Left lung (tissue), 10 donors: Measurements from ENCODE around the gene PARD6A. TPM values are rescaled to one million over a fixed set of nuclear protein-coding genes. Genes with fewer than 3 reads are reported as not detected.

Source experiments
- ATAC-seq: fragments of 200-7000 bp; cut with Tn5 transposase; one replicate; pipeline ENCODE4 v1.9.1; 2020; ENCODE audit warnings: moderate library complexity
- DNase-seq, 4 donors: peaks; one replicate each; pipeline ENCODE4 v3.0.0-alpha.2; 2013 to 2020
- H3K27ac ChIP-seq, 2 donors: fragments of 200-600 bp; sonication (generic) in 1 of 2; one replicate each; pipeline versions ENCODE4 v1.5.0 to v1.8.0; 2020 to 2021
- H3K27me3 ChIP-seq, 2 donors: fragments of 200-600 bp; sonication (generic) in 1 of 2; one replicate each; pipeline versions ENCODE4 v1.5.0 to v1.8.0; 2020 to 2021
- H3K36me3 ChIP-seq, 2 donors: fragments of 200-600 bp; sonication (generic) in 1 of 2; one replicate each; pipeline versions ENCODE4 v1.5.0 to v1.8.0; 2020 to 2021
- H3K4me1 ChIP-seq, 2 donors: fragments of 200-600 bp; one replicate each; pipeline ENCODE4 v1.8.0; 2021
- H3K4me3 ChIP-seq, 2 donors: fragments of 200-600 bp; sonication (generic) in 1 of 2; one replicate each; pipeline versions ENCODE4 v1.5.0 to v1.8.0; 2020 to 2021; ENCODE audit warnings: mild to moderate bottlenecking in 1 of 2
- H3K9me3 ChIP-seq, 2 donors: fragments of 200-600 bp; sonication (generic) in 1 of 2; one replicate each; pipeline versions ENCODE4 v1.5.0 to v1.8.0; 2020 to 2021
- CTCF ChIP-seq, 2 donors: fragments of 200-600 bp; sonication (generic) in 1 of 2; IDR thresholded peaks; one replicate each; pipeline versions ENCODE4 v1.5.0 to v1.8.0; 2021; ENCODE audit warnings: antibody characterized with exemption in 2 of 2
- intact Hi-C, 2 donors: fragments of 100-400 bp; cut with DNase I; formaldehyde crosslinking; loops; one replicate each; pipeline versions ENCODE4 v1.11.2 to v1.14.2; 2022
- polyA plus RNA-seq, 6 donors: library from polyadenylated mRNA; unstranded; fragments of 120-200 nt; gene quantifications; one replicate each; pipeline ENCODE4 v1.2.1, GENCODE V29; 2013; ENCODE audit not compliant: insufficient read length in 6 of 6
- total RNA-seq, 2 donors: library from RNA; stranded (reverse); fragmentation: NEBNext Ultra II Directional; extraction: Animal tissue kit (Norgen Biotek cat#: 25700); gene quantifications; one replicate each; pipeline ENCODE4 v1.2.1, GENCODE V29; 2021
- donor health status: DM: no; HTN: yes; CAD: no.
- donor health status: DM: no; HTN: no; CAD: no.

PARD6A gene
- total and polyA plus RNA-seq, 8 donors: 1.4 to 4.1 (median 1.9) TPM

GRCh38 chr16:67655363-67655762, 5.4 kb upstream of the PARD6A start:
- H3K9me3 ChIP-seq: no peaks in the 10 kb centered on the region
- ATAC-seq (no peak), DNase-seq (peak in 1 of 4 donors; percentile 16)
- TF ChIP-seq CTCF (IDR thresholded peaks at IDR 0.05): no peak
- no peak overlapping the region for H3K4me3 ChIP-seq
- H3K27me3 ChIP-seq: peaks cover 23 to 51% of the 10 kb centered on the region in 2 donors
- intact Hi-C loops: loop anchor here in 1 of 2 donors (10.0 kb wide), 1 partner anchor 111 kb away; no protein-coding TSS in a partner anchor
- H3K36me3 ChIP-seq: peaks cover 0 to 23% of the 10 kb centered on the region in 2 donors
- no peak overlapping the region for H3K27ac ChIP-seq
- peaks cover 13 to 23% of the 10 kb centered on the region in 2 donors for H3K4me1 ChIP-seq

GRCh38 chr16:67656344-67657016, 4.3 kb upstream of the PARD6A start:
- Histone ChIP-seq H3K4me3 (no peak overlapping the region), H3K4me1 (peaks cover 16 to 29% of the 10 kb centered on the region in 2 donors), H3K36me3 (peaks cover 0 to 23% of the 10 kb centered on the region in 2 donors), H3K9me3 (no peaks in the 10 kb centered on the region), H3K27ac (no peak overlapping the region), H3K27me3 (peaks cover 23 to 42% of the 10 kb centered on the region in 2 donors)
- TF ChIP-seq CTCF (IDR thresholded peaks at IDR 0.05): no peak
- no peak for ATAC-seq
- intact Hi-C loops: loop anchor here in 1 of 2 donors (10.0 kb wide), 1 partner anchor 112 kb away; no protein-coding TSS in a partner anchor
- peak in 1 of 4 donors; percentile 74 for DNase-seq

GRCh38 chr16:67657017-67657608, 3.6 kb upstream of the PARD6A start:
- Histone ChIP-seq H3K27me3 (peaks cover 23 to 36% of the 10 kb centered on the region in 2 donors), H3K9me3 (no peaks in the 10 kb centered on the region), H3K4me3 (no peak overlapping the region), H3K36me3 (peaks cover 0 to 23% of the 10 kb centered on the region in 2 donors), H3K4me1 (peaks cover 18 to 31% of the 10 kb centered on the region in 2 donors), H3K27ac (no peak overlapping the region)
- intact Hi-C loops: loop anchor here in 1 of 2 donors (10.0 kb wide), 1 partner anchor 112 kb away; no protein-coding TSS in a partner anchor
- no peak for DNase-seq
- TF ChIP-seq CTCF (IDR thresholded peaks at IDR 0.05): no peak
- ATAC-seq: no peak

- ATAC-seq: no peak
- Histone ChIP-seq H3K36me3 (peaks cover 0 to 31% of the 10 kb centered on the region in 2 donors), H3K27ac (no peak overlapping the region), H3K4me1 (peaks cover 18 to 29% of the 10 kb centered on the region in 2 donors), H3K9me3 (no peaks in the 10 kb centered on the region), H3K27me3 (peaks cover 18 to 27% of the 10 kb centered on the region in 2 donors), H3K4me3 (no peak overlapping the region)
- TF ChIP-seq CTCF (IDR thresholded peaks at IDR 0.05): no peak
- intact Hi-C loops: loop anchor here in 1 of 2 donors (10.0 kb wide), 1 partner anchor 113 kb away; no protein-coding TSS in a partner anchor
- no peak for DNase-seq
These were observed 2.8 kb upstream of the PARD6A start for GRCh38 chr16:67657751-67658518.
